Putamen (tissue), 1 donor: ENCODE data around the gene SF3B2.
"Not testable (repeated sequence)": the region's sequence is repeated elsewhere in the genome, so short reads cannot be mapped to it uniquely, and the experiment has no call there.

ENCODE experiments used
- DNase-seq: peaks from one replicate; pipeline ENCODE4 v3.0.0-alpha.2; 2016; ENCODE audit warnings: low spot score

The SF3B2 gene

DNA sequence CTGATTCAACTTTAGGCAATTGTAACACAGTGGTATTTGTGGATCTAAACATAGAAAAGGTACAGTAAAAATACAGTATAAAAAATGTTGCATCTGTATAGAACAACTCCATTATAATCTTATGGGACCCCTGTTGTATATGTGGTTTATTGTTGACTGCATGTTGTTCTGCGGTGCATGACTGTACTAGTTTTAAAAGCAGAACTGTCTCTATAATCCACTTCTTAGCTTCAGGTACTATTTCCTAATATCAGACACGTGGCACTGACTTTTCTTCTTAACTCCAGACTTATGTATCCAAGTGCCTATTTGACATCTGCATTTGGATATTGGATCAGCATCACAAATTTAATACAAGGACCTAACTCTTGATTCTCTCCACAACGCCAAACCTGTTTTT is 59.0 kb downstream of the SF3B2 start:
- DNase-seq: no peak

DNA sequence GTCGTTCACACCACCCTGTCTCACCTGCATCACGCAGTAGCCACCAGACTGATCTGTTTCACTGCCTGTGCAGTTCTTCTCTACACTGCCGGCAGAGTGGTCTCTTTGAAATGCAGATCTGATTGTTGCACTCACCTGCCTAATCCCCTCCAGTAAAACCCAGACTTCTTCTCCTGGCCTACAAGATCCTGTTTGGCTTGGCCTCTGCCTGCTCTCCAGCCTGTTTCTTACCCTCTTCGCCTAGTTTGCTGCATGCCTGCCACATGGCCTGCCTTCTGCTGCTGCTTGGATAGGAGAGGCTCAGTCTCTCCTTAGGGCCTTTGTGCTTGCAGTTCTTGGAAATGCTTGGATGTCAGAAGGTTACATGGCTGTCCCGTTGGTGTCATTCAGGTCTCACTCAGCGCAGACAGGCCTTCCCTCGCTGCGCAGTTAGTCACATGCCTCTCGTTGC is 59.9 kb downstream of the SF3B2 start:
- DNase-seq: no peak

DNA sequence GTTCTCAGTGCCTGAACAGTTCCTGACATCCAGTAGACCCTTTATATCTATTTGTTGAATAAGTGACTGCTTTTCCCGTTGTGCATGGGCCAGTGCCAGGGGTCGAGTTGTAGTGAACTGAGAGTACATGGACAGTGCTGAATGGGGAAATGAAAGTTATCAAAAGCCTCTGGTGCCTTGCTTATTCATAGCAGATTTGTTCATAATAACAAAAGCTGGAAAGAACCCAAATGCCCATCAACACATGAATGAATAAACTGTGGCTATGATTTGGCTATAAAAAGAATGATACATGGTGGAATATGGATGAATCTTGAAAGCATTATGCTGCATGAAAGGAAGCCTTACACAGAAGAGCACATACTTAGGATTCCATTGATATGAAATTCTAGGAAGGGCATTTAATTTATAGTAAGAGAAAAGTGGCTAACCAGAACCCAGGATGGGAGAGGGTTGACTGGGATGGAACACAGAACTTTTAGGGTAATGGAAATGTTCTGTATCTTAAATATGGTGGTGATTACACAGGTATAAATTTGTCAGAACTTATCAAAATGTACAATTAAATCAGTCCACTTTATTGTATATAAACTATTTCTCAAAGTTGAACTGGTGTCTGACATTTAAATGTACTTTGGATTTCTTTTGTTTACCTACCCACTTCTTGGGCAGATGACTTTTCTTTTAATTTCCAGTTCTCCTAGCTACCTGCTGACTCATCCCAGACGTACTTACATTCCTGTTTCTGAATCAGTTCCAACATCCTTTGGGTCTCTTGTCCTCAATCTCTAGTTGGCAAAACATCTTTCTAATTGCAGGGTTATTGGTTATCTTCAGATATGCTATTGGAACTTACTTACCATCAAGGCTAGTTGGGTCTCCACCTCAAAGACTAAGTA is 60.7 kb downstream of the SF3B2 start:
- no peak for DNase-seq

DNA sequence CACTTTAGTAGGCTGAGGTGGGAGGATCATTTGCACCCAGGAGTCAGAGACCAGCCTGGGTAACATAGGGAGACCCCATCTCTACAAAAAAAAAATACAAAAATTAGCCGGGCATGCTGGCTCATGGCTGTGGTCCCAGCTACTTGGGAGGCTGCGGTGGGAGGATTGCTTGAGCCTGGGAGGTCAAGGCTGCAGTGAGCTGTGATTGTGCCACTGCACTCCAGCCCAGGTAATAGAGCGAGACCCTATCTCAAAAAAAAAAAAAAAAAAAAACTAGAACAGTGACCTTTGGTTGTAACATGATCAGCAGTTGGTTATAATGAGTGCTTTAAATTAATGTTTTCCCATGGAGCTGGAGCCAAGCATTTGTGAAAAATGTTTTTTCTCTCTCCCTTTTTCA is 62.8 kb downstream of the SF3B2 start:
- not testable (repeated sequence) for DNase-seq

DNA sequence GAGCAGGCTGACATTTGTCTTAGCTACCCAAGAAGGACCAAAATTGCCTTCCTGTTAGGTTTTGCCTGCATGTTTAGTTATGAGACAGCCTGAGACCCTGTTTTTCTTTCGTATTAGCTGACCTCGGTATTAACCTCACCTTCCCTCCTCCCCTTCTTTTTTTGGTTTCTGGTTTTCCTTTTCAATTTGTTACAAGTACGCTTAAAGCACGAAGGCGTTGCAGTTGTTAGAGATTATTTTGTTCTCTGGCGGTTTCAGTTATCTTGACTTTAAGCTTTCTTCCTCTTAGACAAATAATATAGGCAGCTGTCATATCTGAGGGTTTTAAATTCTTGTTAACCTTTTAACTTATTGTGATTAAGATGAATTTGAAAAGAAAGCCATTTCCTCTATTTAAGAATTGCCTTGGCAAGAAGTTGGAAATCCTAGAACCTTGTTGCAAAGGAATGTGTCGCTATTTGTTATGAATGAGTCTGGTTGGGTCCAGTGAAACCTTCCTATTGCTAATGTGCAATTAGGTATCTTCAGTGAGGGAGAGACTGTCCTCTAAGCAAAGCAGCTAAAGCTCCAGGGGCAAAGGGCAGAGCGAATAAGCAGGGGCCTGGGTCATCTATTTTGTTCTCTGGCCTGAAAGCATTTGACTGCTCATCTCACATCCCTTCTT is 63.6 kb downstream of the SF3B2 start:
- no peak for DNase-seq

DNA sequence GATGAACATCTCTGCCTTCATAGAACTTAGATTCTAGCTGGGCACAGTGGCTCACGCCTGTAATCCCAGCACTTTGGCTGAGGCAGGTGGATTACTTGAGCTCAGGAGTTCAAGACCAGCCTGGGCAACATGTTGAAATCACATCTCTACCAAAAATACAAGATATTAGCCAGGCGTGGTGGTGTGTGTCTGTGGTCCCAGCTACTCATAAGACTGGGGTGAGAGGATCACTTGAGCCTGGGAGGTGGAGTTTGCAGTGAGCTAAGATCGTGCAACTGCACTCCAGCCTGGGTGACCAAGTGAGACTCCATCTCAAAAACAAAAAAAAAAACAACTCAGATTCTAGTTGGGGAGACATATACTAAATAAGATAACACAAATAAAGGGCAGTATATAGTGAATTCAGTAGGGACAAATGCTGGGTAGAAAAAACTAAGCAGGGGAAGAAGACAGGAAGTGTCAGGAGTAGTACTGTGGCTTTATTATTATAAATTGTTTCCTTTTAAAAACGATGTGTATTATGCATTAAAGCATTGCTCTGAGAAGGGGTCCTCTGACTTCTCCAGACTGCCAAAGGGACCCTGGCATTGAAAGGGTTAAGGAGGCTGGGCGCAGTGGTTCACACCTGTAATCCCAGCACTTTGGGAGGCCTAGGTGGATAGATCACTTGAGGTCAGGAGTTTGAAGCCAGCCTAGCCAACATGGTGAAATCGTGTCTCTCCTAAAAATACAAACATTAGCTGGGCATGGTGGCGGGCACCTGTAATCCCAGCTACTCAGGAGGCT is 64.6 kb downstream of the SF3B2 start:
- DNase-seq: no peak

DNA sequence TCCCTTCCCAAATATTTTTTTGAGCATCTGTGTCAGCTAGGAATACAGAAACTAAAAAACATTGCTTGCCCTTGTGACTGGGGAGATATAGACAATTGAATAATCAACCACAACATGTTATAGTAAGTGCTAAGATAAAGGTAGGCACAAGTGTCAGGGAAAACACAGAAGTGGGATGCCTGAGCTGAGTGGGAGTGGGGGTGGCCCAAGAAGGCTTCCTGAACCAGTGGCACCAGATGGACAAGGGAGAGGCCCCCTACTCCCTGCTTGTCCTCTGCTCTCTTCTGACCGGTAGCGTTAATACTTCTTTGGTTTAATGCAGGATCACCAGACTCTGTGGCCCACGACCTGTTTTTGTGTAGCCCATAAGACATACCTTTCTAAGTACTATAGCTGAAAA is 66.7 kb downstream of the SF3B2 start:
- no peak for DNase-seq
